ENCODE data around the gene DUSP2.

GRCh38 chr2:96191937-96192670 is 46.9 kb upstream of the DUSP2 start:
- peak in 1 of 2 donors; percentile 23 for TF ChIP-seq POLR2A (IDR thresholded peaks at IDR 0.05)
- TF ChIP-seq CTCF (IDR thresholded peaks at IDR 0.05): no peak

Measured in heart left ventricle (tissue), 13 donors.